HFF-Myc (cell line): ENCODE measurements around the gene ZDHHC7.

Experiments used
- DNase-seq: peaks from one replicate; pipeline ENCODE4 v3.0.0-alpha.2; 2011; ENCODE audit warnings: low read depth; ENCODE audit errors: extremely low read depth
- H3K4me3 ChIP-seq: replicated peaks from 2 replicates; pipeline ENCODE4 v1.5.1; 2011; ENCODE audit warnings: low read depth, mild to moderate bottlenecking, control low read depth, low read length
- TF ChIP-seq, protein P1 (sequence below): IDR thresholded peaks from 2 replicates; pipeline ENCODE4 v1.5.1; 2012; ENCODE audit warnings: mild to moderate bottlenecking, low read depth, low read length, control low read depth; ENCODE audit errors: missing control alignments

Gene ZDHHC7

DNA sequence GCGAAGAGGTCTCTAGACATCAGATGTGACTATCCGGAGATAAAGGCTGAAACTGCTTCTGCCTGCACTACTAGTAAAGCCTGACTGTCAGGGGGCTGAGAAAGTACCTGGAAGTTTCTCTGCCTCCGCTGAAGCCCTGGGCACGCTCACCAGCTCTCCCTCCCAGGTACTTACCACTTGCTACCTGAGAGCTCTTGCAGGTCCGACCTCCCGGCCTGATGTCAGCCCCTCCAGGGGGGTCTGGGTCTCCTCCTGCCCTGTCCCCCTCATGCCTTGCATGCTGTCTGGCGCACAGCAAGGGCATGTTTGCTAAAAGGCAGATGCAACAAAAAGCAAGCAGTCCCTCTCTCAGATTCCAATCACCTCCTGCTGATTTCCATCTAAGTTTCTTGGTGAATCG lies 17.4 kb downstream of the ZDHHC7 start:
- DNase-seq, result no peak
- no peak overlapping the region for H3K4me3 ChIP-seq
- TF ChIP-seq, protein P1, sequence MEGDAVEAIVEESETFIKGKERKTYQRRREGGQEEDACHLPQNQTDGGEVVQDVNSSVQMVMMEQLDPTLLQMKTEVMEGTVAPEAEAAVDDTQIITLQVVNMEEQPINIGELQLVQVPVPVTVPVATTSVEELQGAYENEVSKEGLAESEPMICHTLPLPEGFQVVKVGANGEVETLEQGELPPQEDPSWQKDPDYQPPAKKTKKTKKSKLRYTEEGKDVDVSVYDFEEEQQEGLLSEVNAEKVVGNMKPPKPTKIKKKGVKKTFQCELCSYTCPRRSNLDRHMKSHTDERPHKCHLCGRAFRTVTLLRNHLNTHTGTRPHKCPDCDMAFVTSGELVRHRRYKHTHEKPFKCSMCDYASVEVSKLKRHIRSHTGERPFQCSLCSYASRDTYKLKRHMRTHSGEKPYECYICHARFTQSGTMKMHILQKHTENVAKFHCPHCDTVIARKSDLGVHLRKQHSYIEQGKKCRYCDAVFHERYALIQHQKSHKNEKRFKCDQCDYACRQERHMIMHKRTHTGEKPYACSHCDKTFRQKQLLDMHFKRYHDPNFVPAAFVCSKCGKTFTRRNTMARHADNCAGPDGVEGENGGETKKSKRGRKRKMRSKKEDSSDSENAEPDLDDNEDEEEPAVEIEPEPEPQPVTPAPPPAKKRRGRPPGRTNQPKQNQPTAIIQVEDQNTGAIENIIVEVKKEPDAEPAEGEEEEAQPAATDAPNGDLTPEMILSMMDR, result no peak

DNA sequence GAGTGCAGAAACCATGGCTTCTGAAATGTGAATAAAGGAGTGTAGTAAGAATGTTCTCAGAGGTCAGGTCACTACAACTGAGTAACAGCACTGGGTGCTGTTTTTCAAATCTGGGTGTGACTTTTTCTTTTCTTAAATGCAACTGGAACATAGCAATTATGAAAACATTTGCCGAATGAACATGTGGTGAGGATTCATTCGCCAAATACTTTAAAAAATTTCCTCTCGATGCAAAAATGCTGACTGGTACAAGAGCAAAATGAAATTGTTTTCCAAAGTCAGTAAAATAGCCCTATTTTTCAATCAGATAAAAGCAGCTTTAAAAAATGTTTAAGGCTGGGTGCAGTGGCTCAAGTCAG lies 18.6 kb downstream of the ZDHHC7 start:
- H3K4me3 ChIP-seq, result no peak overlapping the region
- DNase-seq, result no peak
- TF ChIP-seq, protein P1, result no peak

DNA sequence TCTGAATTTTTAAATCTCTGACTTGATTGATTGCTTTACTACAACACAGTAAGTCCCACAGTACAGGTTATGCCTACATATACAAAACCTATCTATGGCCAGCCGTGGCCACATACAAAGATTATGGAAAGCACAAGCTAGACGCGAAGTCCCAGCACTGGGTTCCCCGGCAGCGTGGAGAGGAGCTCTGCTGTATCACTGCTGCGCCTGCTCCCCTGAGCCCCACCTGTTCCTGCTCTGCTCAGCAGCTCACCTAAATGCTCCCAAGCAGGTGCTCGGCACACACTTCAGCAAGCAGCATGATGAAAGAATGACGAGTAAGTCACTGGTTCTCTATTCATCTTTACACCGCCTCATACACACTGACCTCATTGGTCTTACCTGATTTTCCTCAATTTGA lies 20.6 kb downstream of the ZDHHC7 start:
- H3K4me3 ChIP-seq, result no peak overlapping the region
- TF ChIP-seq, protein P1, result no peak
- no peak for DNase-seq

DNA sequence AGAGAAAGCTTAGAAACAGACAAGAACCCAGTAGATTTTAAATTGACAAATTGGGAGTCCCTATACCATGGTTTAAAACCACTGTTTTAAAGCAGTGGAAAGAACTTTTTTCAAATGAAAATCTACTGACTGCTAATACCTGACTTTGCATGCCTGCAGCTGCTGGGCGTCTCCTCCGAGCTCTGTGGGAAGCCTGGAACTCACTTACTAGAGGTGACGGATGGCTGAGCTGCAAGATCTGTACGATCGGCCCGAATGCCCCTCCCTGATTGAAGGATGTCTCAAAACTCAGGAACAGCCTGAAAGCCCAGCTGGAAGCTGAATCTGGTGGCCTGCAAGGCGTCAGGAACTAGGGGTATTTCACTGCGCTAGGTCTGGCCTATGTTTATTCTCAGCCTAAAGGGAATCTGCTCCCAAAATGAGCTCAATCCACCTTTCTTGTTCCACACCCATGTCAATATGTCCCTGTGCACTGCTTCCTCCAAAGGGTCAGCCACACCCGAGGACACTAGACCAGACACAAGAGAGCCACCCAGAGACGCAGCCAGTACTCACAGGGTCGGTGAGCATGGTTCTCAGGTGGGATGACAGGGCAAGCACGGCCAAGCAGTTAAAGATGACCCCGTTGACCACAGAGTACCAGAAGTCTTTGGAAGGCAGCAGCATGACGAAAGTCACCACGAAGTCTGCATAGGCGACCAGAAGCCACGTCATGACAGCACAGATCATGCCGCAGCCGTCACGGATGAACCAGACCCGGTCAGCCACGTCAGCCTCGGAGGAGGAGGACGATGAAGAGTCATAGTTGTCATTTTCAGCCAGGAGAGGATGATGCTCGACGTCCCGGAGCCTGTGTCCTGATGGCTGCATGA lies 21.4 kb downstream of the ZDHHC7 start:
- DNase-seq, result no peak
- TF ChIP-seq, protein P1, result no peak
- H3K4me3 ChIP-seq, result no peak overlapping the region

DNA sequence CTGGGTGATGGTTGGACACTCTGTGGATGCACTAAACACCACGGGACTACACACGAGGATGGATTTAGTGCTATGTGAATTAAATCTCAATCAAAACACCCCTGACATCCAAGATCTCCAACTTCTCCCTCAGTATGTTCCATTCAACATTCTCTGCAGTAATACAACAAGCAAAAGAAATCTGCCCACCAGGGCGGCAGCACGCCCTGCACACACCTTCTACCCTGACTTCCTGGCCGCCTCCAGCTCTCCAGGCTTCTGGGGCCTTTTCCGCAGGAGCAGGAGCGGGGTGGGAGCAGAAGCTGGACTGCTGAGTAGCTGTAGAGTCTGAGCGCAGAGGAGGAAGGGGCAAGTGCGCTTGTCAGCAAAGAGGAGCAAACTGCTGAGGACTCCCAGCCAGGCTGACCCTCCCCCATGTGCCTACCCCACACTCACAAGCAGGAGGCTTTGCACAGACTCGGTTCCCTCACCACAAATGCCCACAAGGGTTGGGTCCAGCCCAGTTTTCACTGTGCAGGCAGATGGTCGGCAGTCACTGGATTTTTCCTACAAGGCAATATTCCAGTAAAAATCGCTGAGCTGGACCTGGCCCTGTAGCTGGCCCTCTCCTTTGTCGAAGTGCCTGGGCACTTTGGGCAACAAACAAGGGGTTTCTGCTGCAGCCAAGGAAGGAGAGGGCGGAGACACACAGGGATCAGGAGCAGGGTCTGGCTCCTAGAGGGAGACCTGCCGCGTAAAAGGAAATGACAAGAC lies 22.8 kb downstream of the ZDHHC7 start:
- H3K4me3 ChIP-seq, result no peak overlapping the region
- TF ChIP-seq, protein P1, result no peak
- DNase-seq, result no peak

DNA sequence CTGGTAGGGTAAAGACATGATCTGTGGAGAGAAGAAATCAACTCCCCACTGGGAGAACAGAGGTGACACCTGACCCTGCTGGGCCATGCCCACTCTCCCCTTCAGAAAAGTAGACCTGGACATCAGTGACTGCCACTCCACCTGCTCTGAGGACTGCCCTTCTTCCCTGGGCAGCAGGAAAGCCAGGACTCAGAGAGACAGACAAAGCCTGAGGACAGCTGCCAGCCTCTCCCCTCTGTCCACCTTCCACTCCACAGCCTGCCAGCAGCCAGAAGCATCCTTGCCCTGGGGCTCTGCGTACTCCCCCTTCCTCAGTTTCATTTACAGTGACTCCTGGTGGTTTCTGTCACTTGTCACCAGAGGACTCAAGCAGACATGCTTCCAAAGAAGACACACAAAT lies 24.5 kb downstream of the ZDHHC7 start:
- DNase-seq, result no peak
- no peak overlapping the region for H3K4me3 ChIP-seq
- TF ChIP-seq, protein P1, result no peak
